ENCODE measurements around the gene HFM1. TPM values are rescaled to one million over a fixed set of nuclear protein-coding genes. Genes with fewer than 3 reads are reported as not detected.
"Not testable (repeated sequence)": the region's sequence is repeated elsewhere in the genome, so short reads cannot be mapped to it uniquely, and the experiment has no call there.

HFM1 gene
- total and polyA plus RNA-seq, 9 of the 15 experiments (the other 6 are each of a cell fraction or from before 2014, with no cell fraction given): 1.5 to 6.4 (median 3.7) TPM

DNA sequence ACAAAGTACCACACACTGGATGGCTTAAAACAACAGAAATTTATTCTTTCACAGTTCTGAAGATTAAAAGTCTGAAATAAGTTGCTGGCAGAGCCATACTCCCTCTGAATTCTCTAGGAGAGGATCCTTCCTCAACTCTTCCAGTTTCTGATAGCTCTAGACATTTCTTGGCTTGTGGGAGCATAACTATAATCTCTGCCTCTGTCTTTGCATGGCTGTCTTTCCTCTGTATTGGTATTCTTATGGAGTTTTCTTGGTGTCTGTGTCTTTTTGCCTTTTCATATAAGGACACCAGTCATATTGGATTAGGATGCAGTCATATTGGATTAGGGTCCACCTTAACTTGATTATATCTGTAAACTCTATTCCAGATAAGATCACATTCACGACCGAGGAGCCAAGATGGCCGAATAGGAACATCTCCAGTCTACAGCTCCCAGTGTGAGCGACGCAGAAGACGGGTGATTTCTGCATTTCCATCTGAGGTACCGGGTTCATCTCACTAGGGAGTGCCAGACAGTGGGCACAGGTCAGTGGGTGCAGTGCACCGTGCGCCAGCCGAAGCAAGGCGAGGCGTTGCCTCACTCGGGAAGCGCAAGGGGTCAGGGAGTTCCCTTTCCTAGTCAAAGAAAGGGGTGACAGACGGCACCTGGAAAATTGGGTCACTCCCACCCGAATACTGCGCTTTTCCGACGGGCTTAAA is 118.2 kb downstream of the HFM1 start:
- WGBS (ENCODE audit: insufficient coverage, low coverage, missing lambda C conversion rate): 86% methylated on average over 10 of the region's 19 CpGs
- H3K27ac ChIP-seq (ENCODE audit: extremely low read depth, low read depth, low read length); H3K27me3 ChIP-seq (ENCODE audit: control insufficient read depth in 2 of 2, insufficient read depth in 2 of 2, low read length in 2 of 2); in situ Hi-C loops (cut with MboI); H2AFZ ChIP-seq (ENCODE audit: low read depth, low read length); H3K79me2 ChIP-seq (ENCODE audit: control insufficient read depth, insufficient read depth, low read length); H3K9me1 ChIP-seq (ENCODE audit: control insufficient read depth, insufficient read depth, low read length); H3K9me3 ChIP-seq (replicated peaks; ENCODE audit: control insufficient read depth, insufficient read depth, low read depth, low read length); H3K4me3 ChIP-seq; POLR2A ChIA-PET; H3K4me1 ChIP-seq (replicated peaks in 1 of 2; ENCODE audit: control insufficient read depth in 2 of 2, insufficient read depth in 2 of 2, low read length in 2 of 2); FAIRE-seq; BruUV-seq (replicated peaks); H3K4me2 ChIP-seq (ENCODE audit: insufficient read depth, low read length); H4K20me1 ChIP-seq (replicated peaks; ENCODE audit: control insufficient read depth, insufficient read depth, low read length); intact Hi-C loops (cut with micrococcal nuclease); H3K9ac ChIP-seq (ENCODE audit: insufficient read depth in 1 of 2, low read depth in 2 of 2, low read length in 2 of 2); DNase-seq (ENCODE audit: extremely low read depth in 1 of 4, low spot score in 3 of 4); H3K36me3 ChIP-seq (ENCODE audit: control insufficient read depth, insufficient read depth, low read length); ATAC-seq; CTCF ChIA-PET (ENCODE audit: low intra/inter-chr PET ratio): not testable (repeated sequence)

DNA sequence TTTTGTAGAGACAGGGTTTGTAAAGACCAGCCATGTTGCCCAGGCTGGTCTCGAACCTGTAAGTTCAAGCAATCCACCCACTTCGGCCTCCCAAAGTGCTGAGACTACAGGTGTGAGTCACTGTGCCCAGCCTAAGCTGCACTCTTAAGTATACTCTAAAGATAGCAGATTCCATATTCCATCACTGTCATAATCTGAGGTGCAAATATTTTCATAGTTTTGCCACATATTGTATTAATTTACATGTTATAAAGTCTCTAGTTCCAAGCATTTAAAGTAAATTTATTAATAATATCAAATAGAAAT is 121.3 kb downstream of the HFM1 start:
- no peaks in the 10 kb centered on the region for H3K27me3 ChIP-seq (ENCODE audit: control insufficient read depth in 2 of 2, insufficient read depth in 2 of 2, low read length in 2 of 2)
- no peaks in the 10 kb centered on the region for H4K20me1 ChIP-seq (replicated peaks; ENCODE audit: control insufficient read depth, insufficient read depth, low read length)
- H3K4me3 ChIP-seq: no peak overlapping the region
- no peak; the same call in 2 of the 3 replicates for ATAC-seq
- intact Hi-C loops (cut with micrococcal nuclease) (loop anchor here (5.0 kb wide), 1 partner anchor 219 kb away; the partner anchor contains the start of gene CDC7), in situ Hi-C loops (cut with MboI) (loop anchor here (5.0 kb wide), 1 partner anchor 114 kb away; no protein-coding TSS in a partner anchor)
- H3K36me3 ChIP-seq (ENCODE audit: control insufficient read depth, insufficient read depth, low read length): no peaks in the 10 kb centered on the region
- CTCF ChIA-PET (ENCODE audit: low intra/inter-chr PET ratio): interaction anchor here (1.0 to 4.6 kb wide), 2 partner anchors 118 to 220 kb away, joined by 5 to 32 read pairs; no protein-coding TSS in a partner anchor
- H3K27ac ChIP-seq (ENCODE audit: extremely low read depth, low read depth, low read length): no peak overlapping the region
- H2AFZ ChIP-seq (ENCODE audit: low read depth, low read length): no peak overlapping the region
- no TSS peak for BruUV-seq (replicated peaks)
- WGBS (ENCODE audit: insufficient coverage, low coverage, missing lambda C conversion rate): 92% methylated on average over 2 of the region's 2 CpGs
- POLR2A ChIA-PET: no interaction called here
- H3K79me2 ChIP-seq (ENCODE audit: control insufficient read depth, insufficient read depth, low read length): no peaks in the 10 kb centered on the region
- DNase-seq (ENCODE audit: extremely low read depth in 1 of 4, low spot score in 3 of 4): peak in 1 of 4 experiments; percentile 8
- H3K9me1 ChIP-seq (ENCODE audit: control insufficient read depth, insufficient read depth, low read length): no peaks in the 10 kb centered on the region
- H3K9ac ChIP-seq (ENCODE audit: insufficient read depth in 1 of 2, low read depth in 2 of 2, low read length in 2 of 2): no peak overlapping the region
- FAIRE-seq: no peak
- no peak overlapping the region for H3K4me2 ChIP-seq (ENCODE audit: insufficient read depth, low read length)
- H3K4me1 ChIP-seq (replicated peaks in 1 of 2; ENCODE audit: control insufficient read depth in 2 of 2, insufficient read depth in 2 of 2, low read length in 2 of 2): peaks cover 0 to 3% of the 10 kb centered on the region in 2 experiments; a peak in 2 of 5 replicates
- no peaks in the 10 kb centered on the region for H3K9me3 ChIP-seq (replicated peaks; ENCODE audit: control insufficient read depth, insufficient read depth, low read depth, low read length)
- no peak for TF ChIP-seq FIP1L1 (IDR thresholded peaks at IDR 0.05; ENCODE audit: low read depth, low read length, poor library complexity, severe bottlenecking)
- TF ChIP-seq, protein P1, sequence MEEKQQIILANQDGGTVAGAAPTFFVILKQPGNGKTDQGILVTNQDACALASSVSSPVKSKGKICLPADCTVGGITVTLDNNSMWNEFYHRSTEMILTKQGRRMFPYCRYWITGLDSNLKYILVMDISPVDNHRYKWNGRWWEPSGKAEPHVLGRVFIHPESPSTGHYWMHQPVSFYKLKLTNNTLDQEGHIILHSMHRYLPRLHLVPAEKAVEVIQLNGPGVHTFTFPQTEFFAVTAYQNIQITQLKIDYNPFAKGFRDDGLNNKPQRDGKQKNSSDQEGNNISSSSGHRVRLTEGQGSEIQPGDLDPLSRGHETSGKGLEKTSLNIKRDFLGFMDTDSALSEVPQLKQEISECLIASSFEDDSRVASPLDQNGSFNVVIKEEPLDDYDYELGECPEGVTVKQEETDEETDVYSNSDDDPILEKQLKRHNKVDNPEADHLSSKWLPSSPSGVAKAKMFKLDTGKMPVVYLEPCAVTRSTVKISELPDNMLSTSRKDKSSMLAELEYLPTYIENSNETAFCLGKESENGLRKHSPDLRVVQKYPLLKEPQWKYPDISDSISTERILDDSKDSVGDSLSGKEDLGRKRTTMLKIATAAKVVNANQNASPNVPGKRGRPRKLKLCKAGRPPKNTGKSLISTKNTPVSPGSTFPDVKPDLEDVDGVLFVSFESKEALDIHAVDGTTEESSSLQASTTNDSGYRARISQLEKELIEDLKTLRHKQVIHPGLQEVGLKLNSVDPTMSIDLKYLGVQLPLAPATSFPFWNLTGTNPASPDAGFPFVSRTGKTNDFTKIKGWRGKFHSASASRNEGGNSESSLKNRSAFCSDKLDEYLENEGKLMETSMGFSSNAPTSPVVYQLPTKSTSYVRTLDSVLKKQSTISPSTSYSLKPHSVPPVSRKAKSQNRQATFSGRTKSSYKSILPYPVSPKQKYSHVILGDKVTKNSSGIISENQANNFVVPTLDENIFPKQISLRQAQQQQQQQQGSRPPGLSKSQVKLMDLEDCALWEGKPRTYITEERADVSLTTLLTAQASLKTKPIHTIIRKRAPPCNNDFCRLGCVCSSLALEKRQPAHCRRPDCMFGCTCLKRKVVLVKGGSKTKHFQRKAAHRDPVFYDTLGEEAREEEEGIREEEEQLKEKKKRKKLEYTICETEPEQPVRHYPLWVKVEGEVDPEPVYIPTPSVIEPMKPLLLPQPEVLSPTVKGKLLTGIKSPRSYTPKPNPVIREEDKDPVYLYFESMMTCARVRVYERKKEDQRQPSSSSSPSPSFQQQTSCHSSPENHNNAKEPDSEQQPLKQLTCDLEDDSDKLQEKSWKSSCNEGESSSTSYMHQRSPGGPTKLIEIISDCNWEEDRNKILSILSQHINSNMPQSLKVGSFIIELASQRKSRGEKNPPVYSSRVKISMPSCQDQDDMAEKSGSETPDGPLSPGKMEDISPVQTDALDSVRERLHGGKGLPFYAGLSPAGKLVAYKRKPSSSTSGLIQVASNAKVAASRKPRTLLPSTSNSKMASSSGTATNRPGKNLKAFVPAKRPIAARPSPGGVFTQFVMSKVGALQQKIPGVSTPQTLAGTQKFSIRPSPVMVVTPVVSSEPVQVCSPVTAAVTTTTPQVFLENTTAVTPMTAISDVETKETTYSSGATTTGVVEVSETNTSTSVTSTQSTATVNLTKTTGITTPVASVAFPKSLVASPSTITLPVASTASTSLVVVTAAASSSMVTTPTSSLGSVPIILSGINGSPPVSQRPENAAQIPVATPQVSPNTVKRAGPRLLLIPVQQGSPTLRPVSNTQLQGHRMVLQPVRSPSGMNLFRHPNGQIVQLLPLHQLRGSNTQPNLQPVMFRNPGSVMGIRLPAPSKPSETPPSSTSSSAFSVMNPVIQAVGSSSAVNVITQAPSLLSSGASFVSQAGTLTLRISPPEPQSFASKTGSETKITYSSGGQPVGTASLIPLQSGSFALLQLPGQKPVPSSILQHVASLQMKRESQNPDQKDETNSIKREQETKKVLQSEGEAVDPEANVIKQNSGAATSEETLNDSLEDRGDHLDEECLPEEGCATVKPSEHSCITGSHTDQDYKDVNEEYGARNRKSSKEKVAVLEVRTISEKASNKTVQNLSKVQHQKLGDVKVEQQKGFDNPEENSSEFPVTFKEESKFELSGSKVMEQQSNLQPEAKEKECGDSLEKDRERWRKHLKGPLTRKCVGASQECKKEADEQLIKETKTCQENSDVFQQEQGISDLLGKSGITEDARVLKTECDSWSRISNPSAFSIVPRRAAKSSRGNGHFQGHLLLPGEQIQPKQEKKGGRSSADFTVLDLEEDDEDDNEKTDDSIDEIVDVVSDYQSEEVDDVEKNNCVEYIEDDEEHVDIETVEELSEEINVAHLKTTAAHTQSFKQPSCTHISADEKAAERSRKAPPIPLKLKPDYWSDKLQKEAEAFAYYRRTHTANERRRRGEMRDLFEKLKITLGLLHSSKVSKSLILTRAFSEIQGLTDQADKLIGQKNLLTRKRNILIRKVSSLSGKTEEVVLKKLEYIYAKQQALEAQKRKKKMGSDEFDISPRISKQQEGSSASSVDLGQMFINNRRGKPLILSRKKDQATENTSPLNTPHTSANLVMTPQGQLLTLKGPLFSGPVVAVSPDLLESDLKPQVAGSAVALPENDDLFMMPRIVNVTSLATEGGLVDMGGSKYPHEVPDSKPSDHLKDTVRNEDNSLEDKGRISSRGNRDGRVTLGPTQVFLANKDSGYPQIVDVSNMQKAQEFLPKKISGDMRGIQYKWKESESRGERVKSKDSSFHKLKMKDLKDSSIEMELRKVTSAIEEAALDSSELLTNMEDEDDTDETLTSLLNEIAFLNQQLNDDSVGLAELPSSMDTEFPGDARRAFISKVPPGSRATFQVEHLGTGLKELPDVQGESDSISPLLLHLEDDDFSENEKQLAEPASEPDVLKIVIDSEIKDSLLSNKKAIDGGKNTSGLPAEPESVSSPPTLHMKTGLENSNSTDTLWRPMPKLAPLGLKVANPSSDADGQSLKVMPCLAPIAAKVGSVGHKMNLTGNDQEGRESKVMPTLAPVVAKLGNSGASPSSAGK (IDR thresholded peaks at IDR 0.05): no peak
- TF ChIP-seq SMAD2 (IDR thresholded peaks at IDR 0.05; ENCODE audit: low read depth, low read length): no peak

Measured in K562 (cell line).